GM21529 (cell line): ENCODE measurements around the gene CRTC3.
A peak's percentile ranks its signal among the peaks of the same experiment; 100 is the strongest.
"Not testable (repeated sequence)": the region's sequence is repeated elsewhere in the genome, so short reads cannot be mapped to it uniquely, and the experiment has no call there.

Experiments
- ATAC-seq: cut with Tn5 transposase; IDR thresholded peaks from one replicate; pipeline ENCODE4 v1.9.1; 2021; ENCODE audit not compliant: unreplicated experiment

The CRTC3 gene

DNA sequence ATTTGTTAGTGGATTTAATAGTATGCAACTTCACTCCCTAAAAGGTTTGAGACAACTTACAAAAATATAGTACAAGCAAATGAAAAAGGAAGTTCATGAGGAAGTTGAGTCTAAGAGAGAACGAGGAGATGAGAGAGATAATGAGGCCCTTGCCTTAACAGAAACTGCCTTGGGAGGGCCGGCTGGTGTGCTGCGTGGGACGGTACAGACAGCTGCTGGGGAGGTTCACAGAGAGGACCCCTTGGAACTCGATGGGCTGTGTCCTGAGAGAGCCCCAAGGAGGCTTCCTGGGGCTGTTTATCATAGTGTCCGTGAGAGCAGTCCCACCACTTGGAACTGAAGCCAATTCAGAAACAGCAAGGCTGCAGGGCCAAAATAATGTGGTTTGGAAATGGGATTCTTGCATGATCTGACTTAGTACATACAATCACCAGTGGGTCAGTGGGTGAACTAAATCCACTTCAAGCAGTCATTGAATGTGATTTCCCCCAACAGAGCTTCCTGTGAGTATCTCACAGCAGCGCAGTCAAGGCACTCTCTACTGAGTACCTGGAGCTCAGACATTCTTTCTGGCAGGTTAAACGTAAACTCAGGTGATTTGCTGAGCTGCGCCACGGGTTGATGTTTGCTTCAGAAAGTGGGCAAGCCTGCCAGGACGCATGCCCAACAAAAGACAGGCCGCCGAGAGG lies 90.8 kb downstream of the CRTC3 start:
- peak; percentile 86 for ATAC-seq

DNA sequence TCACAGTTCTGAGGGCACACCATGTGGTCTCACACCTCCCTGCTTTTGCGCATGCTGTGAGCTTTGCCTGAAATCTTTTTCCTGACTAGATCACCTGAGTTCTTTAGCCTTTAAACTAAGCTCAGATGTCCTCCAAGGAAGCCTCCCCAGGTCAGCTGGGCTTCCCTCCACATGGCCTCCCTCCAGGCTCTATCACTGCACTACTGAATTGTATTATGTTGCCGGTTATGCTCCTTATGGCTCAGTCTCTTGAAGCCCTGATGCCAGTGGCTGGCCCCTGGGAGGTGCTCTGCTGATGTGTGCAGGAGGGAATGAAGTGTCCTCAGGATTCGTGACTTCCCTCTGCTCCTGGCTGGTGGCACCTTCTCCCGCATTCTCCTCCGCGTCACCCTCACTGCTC lies 94.1 kb downstream of the CRTC3 start:
- ATAC-seq = no peak

DNA sequence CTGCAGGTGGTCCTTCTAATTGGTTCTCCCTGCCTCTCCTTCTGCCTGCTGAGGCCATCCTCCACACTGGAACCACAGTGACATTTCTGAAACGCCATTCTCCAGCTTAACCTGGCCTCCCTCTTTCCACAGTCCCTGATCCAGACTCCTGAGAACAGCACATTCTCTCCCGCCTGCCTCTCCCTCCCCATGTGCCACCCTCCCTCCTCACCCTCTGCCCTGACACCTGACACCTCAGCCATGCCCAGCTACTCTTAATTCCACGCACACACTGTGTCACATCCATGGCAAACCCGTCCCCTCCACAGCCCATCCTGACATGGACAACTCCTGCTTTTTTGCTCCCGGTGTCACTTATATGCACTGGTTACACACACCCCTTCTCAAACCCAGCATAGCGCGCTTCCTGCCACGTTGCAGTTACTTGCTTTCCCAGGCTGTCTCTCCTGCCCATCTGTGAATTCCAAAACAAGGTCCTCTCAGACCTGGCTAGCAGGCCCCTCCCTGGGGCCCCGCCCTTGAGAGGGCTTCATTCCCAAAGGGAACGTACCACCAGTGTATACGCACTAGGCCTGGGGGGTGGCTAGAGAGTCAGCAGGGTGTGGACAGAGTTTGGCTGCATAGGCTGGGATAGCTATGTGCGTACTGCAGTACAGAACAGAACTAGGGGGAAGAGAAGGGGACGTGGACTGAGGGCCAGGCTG lies 94.7 kb downstream of the CRTC3 start:
- no peak for ATAC-seq

DNA sequence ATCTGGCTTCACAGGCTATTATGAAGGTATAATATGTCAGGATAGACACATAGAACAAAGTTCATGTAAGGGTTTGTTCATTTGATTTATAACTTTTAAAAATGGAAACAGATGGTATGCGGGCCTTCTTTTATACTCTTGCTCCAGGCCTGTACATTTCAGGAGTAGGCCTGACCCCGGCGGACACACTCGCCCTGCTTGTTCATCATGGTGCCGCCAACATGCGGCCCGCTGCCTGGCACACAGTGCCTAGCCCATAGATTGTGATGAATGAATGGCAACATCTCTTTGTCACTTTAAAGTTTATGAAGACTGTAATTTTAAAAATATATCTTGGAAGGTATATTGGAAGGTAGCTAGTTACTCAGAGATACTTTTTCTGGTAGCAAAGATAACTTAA lies 95.3 kb downstream of the CRTC3 start:
- no peak for ATAC-seq

DNA sequence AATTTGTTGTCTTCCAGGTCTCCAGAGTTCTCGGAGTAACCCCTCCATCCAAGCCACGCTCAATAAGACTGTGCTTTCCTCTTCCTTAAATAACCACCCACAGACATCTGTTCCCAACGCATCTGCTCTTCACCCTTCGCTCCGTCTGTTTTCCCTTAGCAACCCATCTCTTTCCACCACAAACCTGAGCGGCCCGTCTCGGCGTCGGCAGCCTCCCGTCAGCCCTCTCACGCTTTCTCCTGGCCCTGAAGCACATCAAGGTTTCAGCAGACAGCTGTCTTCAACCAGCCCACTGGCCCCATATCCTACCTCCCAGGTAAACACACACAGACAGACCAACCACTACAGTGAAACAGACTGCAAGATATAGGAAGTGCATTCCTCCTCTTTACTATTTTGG lies 99.5 kb downstream of the CRTC3 start:
- no peak for ATAC-seq

DNA sequence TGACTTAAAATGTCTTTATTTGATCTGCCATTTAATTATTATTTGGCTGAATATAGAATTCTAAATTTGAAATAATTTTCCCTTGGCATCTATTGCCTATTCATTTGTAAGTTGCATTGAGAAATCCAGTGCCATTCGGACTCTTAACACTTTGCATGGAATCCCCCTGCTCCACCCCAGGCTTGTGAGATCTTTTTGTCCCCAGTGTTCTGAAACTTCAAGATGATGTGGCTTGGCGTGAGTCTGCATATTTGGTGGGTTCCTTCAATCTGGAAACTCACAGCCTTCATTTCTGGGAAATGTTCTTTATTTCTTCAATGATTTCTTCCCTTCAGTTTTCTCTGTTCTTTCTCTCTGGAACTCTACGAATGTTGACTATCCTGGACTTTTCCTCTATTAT lies 103.6 kb downstream of the CRTC3 start:
- ATAC-seq = no peak

DNA sequence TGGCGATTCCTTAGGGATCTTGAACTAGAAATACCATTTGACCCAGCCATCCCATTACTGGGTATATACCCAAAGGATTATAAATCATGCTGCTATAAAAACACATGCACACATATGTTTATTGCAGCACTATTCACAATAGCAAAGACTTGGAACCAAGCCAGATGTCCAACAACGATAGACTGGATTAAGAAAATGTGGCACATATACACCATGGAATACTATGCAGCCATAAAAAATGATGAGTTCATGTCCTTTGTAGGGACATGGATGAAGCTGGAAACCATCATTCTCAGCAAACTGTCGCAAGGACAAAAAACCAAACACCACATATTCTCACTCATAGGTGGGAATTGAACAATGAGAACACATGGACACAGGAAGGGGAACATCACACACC lies 107.3 kb downstream of the CRTC3 start:
- ATAC-seq = not testable (repeated sequence)

DNA sequence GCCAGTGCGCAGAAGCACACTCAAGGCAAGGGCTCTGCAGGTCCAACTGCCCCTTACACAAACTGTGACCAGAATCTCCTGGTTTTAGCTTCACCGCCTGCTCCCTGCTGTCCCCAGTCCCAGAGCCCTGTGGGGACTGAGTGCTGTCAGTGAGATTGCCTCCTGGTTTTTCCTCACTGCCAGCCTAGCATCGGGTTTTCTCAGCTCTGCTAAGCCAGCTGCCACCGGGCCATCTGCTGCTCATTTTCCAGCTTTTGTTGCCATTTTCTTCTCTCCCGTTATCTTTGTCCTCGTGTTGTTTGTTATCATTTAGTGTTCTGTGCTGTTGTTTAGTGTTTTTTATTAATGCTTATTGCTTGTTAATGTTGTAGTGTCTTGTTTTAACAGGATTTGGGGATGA lies 108.0 kb downstream of the CRTC3 start:
- no peak for ATAC-seq

DNA sequence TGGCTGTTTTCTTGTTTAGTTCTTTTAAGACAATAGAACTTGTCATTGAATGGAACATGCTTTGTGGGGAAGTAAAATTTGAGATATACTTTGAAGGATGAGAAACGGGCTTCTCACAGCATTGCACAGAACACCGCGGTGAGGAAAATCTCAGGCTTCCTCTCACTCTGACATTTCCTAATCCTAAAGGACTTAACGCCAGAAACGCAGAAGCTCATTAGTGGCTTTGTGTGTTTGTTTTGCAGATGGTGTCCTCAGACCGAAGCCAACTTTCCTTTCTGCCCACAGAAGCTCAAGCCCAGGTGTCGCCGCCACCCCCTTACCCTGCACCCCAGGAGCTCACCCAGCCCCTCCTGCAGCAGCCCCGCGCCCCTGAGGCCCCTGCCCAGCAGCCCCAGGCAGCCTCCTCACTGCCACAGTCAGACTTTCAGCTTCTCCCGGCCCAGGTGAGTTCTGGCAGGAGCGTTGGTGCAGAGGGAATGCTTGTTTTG lies 108.5 kb downstream of the CRTC3 start:
- no peak for ATAC-seq

DNA sequence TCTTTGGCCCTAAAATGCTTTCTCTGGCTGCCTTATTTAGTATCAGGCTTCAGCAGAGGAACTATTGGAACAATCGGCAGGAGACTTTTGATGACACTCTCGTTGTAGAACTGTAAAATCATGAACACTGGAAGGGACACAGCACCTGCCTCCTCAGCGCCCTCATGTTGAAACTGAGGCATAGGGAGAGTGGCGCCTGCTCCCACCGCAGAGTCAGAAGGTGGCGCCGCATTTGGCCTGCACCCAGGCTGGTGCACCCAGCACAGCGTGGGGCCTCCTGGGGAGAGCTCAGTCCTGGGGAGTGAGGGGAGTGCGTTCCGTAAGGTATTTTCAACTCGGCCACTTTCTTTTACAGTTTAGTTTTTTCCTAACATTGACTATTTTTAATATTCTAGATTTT lies 109.2 kb downstream of the CRTC3 start:
- no peak for ATAC-seq

DNA sequence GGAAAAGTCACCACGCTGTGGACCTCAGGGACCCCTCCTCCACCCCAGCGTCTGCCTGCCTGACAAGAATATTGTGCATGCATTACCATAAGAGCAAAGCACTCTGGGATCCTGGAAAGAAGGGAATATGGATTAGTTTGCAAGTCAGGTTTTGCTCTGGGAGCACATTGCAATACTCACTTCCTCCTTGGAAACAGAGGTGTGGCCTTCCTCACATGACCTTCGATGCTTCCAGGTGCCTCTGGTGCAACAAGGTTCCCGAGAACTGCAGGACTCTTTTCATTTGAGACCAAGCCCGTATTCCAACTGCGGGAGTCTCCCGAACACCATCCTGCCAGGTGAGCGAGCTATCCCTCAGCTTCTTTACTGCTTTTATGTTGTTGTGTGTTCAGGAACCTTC lies 111.1 kb downstream of the CRTC3 start:
- no peak for ATAC-seq

DNA sequence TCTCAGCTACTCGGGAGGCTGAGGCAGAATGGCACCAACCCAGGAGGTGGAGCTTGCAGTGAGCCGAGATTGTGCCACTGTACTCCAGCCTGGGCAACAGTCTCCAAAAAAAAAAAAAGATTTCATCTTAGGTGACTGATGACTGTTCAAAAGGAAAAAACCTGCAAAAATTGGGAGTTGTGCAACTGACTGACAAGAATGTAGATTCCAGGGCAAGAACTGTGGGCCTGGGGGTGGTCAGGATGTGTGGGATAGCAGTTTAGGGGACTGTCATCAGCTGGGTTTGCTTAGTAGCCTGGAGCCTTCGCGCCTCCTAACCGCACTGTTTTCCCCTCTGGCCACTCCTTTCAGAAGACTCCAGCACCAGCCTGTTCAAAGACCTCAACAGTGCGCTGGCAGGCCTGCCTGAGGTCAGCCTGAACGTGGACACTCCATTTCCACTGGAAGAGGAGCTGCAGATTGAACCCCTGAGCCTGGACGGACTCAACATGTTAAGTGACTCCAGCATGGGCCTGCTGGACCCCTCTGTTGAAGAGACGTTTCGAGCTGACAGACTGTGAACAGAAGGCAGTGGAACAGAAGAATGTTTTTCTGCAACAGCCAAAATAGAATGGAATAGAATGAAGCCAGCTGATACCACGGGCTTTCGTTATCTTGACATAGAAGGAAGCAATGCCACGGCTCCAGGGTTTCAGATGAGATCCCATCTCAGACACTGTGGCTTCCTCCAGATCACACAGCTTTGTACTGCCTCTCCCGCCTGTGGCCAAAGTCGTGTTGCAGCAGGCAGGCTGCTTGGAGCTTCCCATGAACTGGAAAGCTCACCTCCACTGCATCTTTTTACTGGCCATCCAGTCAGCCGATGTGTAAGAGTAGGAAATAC lies 112.1 kb downstream of the CRTC3 start:
- no peak for ATAC-seq

DNA sequence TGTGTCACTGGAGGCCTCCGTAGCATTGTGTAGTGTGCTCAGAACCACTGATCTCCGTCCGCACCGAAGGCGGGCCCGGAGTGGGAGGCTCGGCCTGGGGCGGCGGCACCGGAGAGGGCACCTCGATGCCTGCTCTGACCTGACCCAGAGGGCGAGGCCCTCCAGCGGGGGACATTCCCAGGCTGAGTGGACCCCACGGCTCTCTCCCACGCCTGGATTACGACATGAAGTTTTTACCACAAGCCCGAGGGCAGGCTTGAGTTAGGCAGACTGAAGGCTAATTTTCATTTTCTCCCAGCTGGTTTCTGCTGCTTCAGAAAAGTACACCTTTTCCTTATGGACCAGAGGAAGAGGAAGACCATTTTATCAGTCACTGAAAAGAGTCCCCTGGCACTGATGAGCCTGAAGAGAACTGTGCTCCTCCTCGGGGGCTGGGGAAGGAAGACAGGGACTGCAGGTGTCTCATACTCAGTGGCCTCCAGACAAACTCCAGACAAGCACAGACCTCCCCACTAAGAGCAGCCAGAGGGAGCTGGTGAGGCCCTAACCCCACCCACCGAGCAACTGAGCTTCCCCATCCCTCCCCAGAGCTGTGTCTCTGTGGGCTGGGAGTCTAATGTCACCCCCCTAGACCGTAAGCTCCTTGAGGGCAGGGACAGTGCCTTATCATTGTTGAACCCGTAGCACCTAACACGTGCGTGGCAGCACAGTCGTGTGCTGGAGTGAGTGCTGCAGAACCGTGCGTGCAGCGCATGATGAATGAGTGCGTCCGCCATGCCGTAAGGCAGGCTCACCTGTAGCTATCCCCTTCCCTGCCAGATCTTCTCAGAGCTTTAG lies 113.0 kb downstream of the CRTC3 start:
- no peak for ATAC-seq

DNA sequence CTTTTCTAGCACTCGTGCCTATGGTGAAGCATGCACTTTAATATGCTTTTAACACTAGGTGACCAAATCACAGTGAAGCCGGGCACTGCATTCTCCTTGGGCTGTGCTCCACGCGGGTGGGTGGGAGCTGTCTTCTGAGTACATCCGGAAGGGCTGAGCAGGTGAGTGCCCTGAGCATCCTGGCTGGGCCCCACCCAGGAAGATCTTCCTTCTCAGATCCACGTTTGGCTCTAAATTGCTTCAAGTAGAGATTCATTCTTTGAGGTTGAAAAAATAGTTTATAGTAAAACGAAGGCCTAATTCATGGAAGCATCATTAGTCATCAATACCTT lies 113.5 kb downstream of the CRTC3 start:
- ATAC-seq = no peak

DNA sequence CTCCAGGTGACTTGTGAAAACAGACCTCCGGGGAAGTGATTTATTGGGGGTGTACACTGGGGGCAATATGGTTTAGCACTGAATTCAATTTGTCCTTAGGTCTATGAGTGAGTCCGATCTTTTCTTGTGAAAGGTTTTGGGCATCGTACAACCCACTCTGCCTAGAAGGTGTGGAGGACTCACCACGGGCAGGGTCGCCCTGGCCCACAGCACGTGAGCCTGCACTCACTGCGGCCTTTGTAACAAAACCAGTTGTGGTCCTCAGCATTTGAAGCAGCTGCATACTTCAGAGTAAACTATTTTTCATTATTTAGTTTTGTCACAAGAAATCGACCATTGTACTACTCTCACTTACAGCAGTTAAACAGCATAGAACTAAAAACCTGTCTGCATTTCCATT lies 114.8 kb downstream of the CRTC3 start:
- ATAC-seq = no peak

DNA sequence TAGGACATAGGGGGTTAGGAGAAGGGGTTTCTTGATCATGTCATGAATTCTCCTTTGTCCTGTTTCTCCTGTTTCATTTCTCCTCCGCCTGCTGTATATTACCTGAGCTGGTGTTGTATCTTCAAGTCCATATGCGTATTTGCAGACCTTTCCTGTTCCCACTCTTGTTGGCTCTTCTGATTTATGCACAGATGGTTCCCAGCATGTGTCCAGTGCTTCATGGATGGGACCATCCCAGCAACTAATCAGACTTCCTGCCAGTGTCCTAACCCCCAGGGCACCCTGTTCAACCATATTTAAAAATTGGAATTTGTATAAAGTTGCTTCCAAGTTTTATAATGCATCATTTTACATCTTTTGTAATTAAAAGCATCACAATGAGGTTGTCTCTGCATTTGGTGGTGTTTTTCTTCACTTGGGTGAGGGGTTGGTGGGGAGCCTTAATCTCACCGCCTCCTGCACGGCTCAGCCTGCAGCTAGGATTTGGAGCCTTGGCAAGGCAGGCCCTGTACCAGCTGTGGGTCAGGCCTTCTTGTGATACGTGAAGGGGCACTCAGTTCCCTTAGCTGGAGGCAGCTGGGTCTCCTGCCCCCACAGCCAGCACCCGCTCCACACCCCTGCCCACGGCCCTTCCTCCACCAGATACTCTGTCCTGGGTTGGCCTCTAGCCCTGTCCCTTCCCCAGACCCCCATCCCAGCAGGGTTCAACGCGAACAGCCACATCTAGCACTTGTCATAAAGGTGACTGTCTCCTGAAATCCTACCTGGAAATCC lies 115.4 kb downstream of the CRTC3 start:
- ATAC-seq = no peak

DNA sequence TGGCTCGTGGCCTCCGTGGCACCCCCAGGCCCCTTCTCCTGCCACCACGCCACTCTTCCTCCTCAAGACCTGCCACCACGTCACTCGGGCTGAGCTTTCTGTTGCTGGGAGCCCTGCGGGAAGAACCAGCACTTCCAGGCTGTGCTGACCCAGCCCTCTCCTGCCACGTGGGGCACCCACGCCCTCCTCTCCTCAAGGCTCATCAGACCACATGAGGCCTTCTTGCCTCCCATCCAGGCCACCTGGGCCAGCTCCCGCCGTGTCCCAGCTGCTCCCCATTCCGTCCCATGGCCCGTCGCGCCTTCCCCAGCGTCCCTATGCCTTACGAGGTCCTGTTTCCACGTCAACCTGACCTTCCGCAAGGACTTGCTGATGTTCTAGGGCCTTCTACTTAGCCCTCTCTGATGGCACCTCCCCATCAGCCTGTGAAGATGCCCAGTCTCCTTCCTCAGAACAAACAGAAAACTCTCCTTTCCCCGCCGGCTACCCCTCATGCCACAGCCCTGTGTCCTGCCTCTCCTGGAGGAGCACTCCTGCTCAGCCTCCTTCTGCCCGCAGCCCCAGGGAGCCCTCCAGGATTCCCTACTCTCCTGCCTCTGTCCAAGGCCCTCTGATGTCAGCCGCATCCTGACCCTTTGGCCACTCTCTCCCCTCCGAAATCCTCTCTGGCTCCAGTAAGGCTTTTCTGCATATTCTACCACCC lies 116.3 kb downstream of the CRTC3 start:
- no peak for ATAC-seq

DNA sequence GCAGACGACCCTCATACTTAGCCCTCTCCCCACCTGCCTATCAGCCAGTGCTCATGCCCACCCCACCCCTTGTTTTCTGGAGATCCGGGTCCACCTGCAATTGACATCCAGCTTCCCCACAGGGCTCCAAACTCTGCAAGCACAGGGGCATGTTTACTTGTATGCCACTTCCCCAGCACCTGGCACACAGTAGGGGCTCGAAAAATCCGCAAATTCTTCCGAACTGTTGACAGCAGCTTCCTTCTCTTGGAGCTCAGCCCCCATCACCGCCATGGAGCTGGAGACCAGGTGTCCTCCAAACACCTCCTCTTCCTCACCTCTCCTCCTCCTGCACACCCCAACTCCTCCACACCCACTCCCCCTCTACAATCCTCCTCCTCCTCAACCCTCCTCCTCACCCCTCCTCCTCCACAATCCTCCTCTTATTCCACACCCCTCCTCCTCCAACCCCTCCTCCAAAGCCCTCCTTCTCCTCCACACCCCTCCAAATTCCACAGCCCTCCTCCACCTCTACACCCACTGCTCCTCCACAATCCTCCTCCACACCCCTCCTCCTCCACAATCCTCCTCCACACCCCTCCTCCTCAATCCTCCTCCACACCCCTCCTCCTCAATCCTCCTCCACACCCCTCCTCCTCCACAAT lies 117.1 kb downstream of the CRTC3 start:
- ATAC-seq = no peak

DNA sequence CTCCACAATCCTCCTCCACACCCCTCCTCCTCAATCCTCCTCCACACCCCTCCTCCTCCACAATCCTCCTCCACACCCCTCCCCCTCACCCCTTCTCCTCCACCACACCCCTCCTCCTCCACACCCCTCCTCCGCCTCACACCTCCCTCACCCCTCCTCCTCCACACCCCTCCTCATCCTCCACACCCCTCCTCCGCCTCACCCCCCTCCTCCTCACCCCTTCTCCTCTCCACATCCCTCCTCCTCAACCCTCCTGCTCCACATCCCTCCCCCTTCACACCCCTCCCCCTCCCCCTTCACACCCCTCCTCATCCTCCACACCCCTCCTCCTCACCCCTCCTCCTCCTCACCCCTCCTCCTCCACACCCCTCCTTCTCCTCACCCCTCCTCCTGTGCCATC lies 117.6 kb downstream of the CRTC3 start:
- no peak for ATAC-seq
